ENCODE results near the gene STK24. TPM values are rescaled to one million over a fixed set of nuclear protein-coding genes. Genes with fewer than 3 reads are reported as not detected.

Gene STK24
- total RNA-seq, 1 donor from 2014 or later: 88.4 TPM

- Mint-ChIP-seq H3K27ac (peak overlapping the region; percentile 24), H3K9me3 (no peaks in the 10 kb centered on the region), H3K4me3 (no peak overlapping the region), H3K4me1 (peaks cover 29% of the 10 kb centered on the region), H3K36me3 (peaks cover 5% of the 10 kb centered on the region), H3K27me3 (ENCODE audit: low read depth) (no peaks in the 10 kb centered on the region)
- DNase-seq (ENCODE audit: low spot score in 2 of 2, unreplicated experiment in 2 of 2): no peak
- TF ChIP-seq CTCF (IDR thresholded peaks at IDR 0.05; ENCODE audit: unreplicated experiment): no peak
Measured at GRCh38 chr13:98534821-98535220, 42.1 kb downstream of the STK24 start.

- H3K27me3 Mint-ChIP-seq (ENCODE audit: low read depth): no peaks in the 10 kb centered on the region
- peaks cover 27% of the 10 kb centered on the region for H3K4me1 Mint-ChIP-seq
- DNase-seq (ENCODE audit: low spot score in 2 of 2, unreplicated experiment in 2 of 2): no peak
- no peak for TF ChIP-seq CTCF (IDR thresholded peaks at IDR 0.05; ENCODE audit: unreplicated experiment)
- H3K9me3 Mint-ChIP-seq: no peaks in the 10 kb centered on the region
- no peak overlapping the region for H3K4me3 Mint-ChIP-seq
- peaks cover 3% of the 10 kb centered on the region for H3K36me3 Mint-ChIP-seq
- no peak overlapping the region for H3K27ac Mint-ChIP-seq
Measured at GRCh38 chr13:98533912-98534311, 43.0 kb downstream of the STK24 start.

- H3K27me3 Mint-ChIP-seq (ENCODE audit: low read depth): no peaks in the 10 kb centered on the region
Measured at GRCh38 chr13:98532254-98532653, 44.7 kb downstream of the STK24 start.

GRCh38 chr13:98530217-98530616 lies 46.7 kb downstream of the STK24 start:
- no peak for TF ChIP-seq CTCF (IDR thresholded peaks at IDR 0.05; ENCODE audit: unreplicated experiment)
- H3K27me3 Mint-ChIP-seq (ENCODE audit: low read depth): no peaks in the 10 kb centered on the region
- H3K4me3 Mint-ChIP-seq: no peak overlapping the region
- H3K9me3 Mint-ChIP-seq: no peaks in the 10 kb centered on the region
- H3K36me3 Mint-ChIP-seq: peaks cover 3% of the 10 kb centered on the region
- peaks cover 21% of the 10 kb centered on the region for H3K4me1 Mint-ChIP-seq
- DNase-seq (ENCODE audit: low spot score in 2 of 2, unreplicated experiment in 2 of 2): no peak
- no peak overlapping the region for H3K27ac Mint-ChIP-seq

More at GRCh38 chr13:98532254-98532653, 44.7 kb downstream of the STK24 start:
- Mint-ChIP-seq H3K9me3 (no peaks in the 10 kb centered on the region), H3K4me1 (peaks cover 27% of the 10 kb centered on the region), H3K27ac (no peak overlapping the region), H3K36me3 (no peaks in the 10 kb centered on the region), H3K4me3 (no peak overlapping the region)
- no peak for TF ChIP-seq CTCF (IDR thresholded peaks at IDR 0.05; ENCODE audit: unreplicated experiment)
- DNase-seq (ENCODE audit: low spot score in 2 of 2, unreplicated experiment in 2 of 2): no peak

- DNase-seq (ENCODE audit: low spot score in 2 of 2, unreplicated experiment in 2 of 2): no peak
- Mint-ChIP-seq H3K9me3 (no peaks in the 10 kb centered on the region), H3K27ac (peak overlapping the region; percentile 30), H3K36me3 (peaks cover 3% of the 10 kb centered on the region), H3K4me1 (peaks cover 14% of the 10 kb centered on the region), H3K4me3 (no peak overlapping the region), H3K27me3 (ENCODE audit: low read depth) (no peaks in the 10 kb centered on the region)
- TF ChIP-seq CTCF (IDR thresholded peaks at IDR 0.05; ENCODE audit: unreplicated experiment): no peak
Measured at GRCh38 chr13:98529171-98529570, 47.7 kb downstream of the STK24 start.

- no peak for TF ChIP-seq CTCF (IDR thresholded peaks at IDR 0.05; ENCODE audit: unreplicated experiment)
- Mint-ChIP-seq H3K36me3 (peaks cover 3% of the 10 kb centered on the region), H3K9me3 (no peaks in the 10 kb centered on the region), H3K4me3 (no peak overlapping the region), H3K4me1 (peaks cover 9% of the 10 kb centered on the region), H3K27ac (no peak overlapping the region), H3K27me3 (ENCODE audit: low read depth) (no peaks in the 10 kb centered on the region)
- DNase-seq (ENCODE audit: low spot score in 2 of 2, unreplicated experiment in 2 of 2): no peak
Measured at GRCh38 chr13:98528663-98529064, 48.2 kb downstream of the STK24 start.

All from mesothelial cell of epicardium (in vitro differentiated cells).